ENCODE results near the gene NAA16.

DNA sequence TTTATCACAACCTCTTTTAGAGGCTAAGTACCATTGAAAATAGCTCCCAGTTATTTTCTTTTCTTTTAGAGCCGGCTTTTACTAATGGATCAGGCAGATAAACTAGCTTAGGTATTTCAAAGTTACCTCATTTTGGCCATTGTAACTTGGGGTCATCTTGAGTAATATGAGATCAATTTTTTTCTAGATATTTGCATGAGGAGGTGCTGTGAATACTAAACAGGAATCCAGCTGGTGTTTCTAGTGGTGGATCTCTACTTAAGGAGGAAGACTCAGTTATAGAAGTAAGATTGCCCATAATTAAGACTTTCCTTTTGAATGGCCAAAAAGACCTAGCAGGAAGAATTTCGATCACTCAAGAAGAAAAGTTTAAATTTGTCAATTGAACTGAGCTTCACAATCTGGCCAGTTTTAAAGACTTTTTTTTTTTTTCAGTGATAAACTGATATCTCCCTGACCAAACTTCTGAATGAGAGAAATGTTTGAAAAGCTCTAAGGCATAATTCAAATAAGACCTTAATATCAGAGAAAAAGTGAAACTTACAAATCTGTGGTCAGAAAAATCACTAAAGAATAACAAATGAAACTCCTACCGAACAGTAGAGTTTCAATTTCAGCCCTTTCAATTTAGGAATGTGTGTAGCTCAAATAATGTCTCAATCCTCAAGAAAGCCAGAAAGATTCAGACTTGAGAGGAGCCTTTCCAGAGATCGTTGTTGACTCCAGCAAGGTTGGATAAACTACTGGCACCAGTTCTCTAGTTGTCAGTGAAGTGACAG lies 11.6 kb upstream of the NAA16 start:
- TF ChIP-seq, protein P1, sequence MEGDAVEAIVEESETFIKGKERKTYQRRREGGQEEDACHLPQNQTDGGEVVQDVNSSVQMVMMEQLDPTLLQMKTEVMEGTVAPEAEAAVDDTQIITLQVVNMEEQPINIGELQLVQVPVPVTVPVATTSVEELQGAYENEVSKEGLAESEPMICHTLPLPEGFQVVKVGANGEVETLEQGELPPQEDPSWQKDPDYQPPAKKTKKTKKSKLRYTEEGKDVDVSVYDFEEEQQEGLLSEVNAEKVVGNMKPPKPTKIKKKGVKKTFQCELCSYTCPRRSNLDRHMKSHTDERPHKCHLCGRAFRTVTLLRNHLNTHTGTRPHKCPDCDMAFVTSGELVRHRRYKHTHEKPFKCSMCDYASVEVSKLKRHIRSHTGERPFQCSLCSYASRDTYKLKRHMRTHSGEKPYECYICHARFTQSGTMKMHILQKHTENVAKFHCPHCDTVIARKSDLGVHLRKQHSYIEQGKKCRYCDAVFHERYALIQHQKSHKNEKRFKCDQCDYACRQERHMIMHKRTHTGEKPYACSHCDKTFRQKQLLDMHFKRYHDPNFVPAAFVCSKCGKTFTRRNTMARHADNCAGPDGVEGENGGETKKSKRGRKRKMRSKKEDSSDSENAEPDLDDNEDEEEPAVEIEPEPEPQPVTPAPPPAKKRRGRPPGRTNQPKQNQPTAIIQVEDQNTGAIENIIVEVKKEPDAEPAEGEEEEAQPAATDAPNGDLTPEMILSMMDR (IDR thresholded peaks at IDR 0.05), result no peak
- no peak for TF ChIP-seq POLR2AphosphoS5 (IDR thresholded peaks at IDR 0.05)
